ENCODE data around the gene SLC6A19. TPM values are rescaled to one million over a fixed set of nuclear protein-coding genes. Genes with fewer than 3 reads are reported as not detected.

The SLC6A19 gene
- total RNA-seq, 1 experiment from 2014 or later, result 0.29 TPM

DNA sequence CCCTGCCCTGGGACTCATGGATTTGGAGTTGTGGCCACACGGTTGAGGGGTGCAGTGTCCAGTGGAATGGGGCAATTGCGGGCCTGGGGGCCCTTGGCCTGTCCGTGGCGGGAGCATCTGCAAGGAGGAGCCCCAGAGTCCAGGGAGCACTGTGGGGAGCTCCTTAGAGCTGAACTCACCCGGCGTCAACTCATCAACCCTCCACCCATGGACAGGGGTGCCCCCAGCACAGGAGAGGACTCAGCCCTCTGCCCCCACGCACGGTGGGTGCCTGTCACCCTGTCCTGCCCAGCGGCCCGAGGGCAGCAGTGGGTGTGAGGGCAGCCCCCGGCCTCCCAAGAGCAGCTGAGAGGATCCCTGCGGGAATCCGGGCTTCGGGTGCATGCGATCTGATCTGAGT, 23.2 kb downstream of the SLC6A19 start:
- Histone ChIP-seq H3K9me3 (no peaks in the 10 kb centered on the region), H3K36me3 (ENCODE audit: control insufficient read depth, insufficient read depth, low read length) (no peaks in the 10 kb centered on the region), H3K4me3 (ENCODE audit: low read depth, low read length) (no peak overlapping the region), H3K27me3 (replicated peaks; ENCODE audit: control insufficient read depth, insufficient read depth, low read length) (no peaks in the 10 kb centered on the region; the same call in 1 of the 2 replicates), H3K4me1 (no peaks in the 10 kb centered on the region)
- Mint-ChIP-seq H3K27ac (ENCODE audit: unreplicated experiment) (no peak overlapping the region), H3K9me3 (ENCODE audit: unreplicated experiment) (no peaks in the 10 kb centered on the region), H3K36me3 (ENCODE audit: insufficient read depth, unreplicated experiment) (peaks cover 4% of the 10 kb centered on the region), H3K4me1 (ENCODE audit: low read depth, unreplicated experiment) (no peaks in the 10 kb centered on the region), H3K4me3 (ENCODE audit: unreplicated experiment) (no peak overlapping the region), H3K27me3 (ENCODE audit: insufficient read depth, unreplicated experiment) (peaks cover 7% of the 10 kb centered on the region)
- ChIA-PET CTCF (no interaction called here), POLR2A (interaction anchor here (0.5 kb wide), 1 partner anchor 382 kb away, joined by 7 read pairs; no protein-coding TSS in a partner anchor)
- no peak for DNase-seq
- TF ChIP-seq CTCF (IDR thresholded peaks at IDR 0.05; ENCODE audit: insufficient read depth in 1 of 2, low read depth in 1 of 2, low read length in 1 of 2, severe bottlenecking in 1 of 2, unreplicated experiment in 1 of 2), result no peak
- intact Hi-C loops (cut with micrococcal nuclease; ENCODE audit: unreplicated experiment), result no loop called here
- no TSS peak for BruUV-seq (replicated peaks)

DNA sequence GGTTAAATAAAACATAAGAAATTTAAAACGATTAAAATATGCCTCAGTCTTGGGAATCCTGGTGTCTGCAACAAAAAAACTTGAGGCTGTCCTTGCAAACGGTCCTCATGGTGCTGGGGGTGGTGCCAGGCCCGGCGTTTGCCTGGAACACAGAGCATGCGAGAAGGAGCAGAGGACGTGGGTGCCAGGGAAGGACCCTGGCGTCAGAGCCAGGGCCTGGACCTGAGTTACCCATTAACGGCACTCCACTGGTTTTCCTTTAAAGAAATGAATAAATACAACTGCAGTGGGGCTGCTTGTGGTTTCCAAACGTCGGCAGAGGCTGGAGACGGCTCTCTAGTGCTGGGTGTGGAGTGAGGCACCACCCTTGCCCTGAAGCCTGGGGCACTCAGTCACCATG, 23.7 kb downstream of the SLC6A19 start, which contains the start of gene SLC6A18:
Gene SLC6A18, plus strand, starts transcription at position 301 of the 400 bp plus-strand sequence. Its CDS starts 97 bp downstream, at position 398.
- no peak for DNase-seq
- Mint-ChIP-seq H3K4me1 (ENCODE audit: low read depth, unreplicated experiment) (no peaks in the 10 kb centered on the region), H3K27ac (ENCODE audit: unreplicated experiment) (no peak within 1 kb of the TSS), H3K9me3 (ENCODE audit: unreplicated experiment) (no peaks in the 10 kb centered on the region), H3K4me3 (ENCODE audit: unreplicated experiment) (no peak within 1 kb of the TSS), H3K36me3 (ENCODE audit: insufficient read depth, unreplicated experiment) (peaks cover 4% of the 10 kb centered on the region), H3K27me3 (ENCODE audit: insufficient read depth, unreplicated experiment) (peaks cover 7% of the 10 kb centered on the region)
- Histone ChIP-seq H3K36me3 (ENCODE audit: control insufficient read depth, insufficient read depth, low read length) (no peaks in the 10 kb centered on the region), H3K4me1 (no peaks in the 10 kb centered on the region), H3K27me3 (replicated peaks; ENCODE audit: control insufficient read depth, insufficient read depth, low read length) (no peaks in the 10 kb centered on the region; the same call in 1 of the 2 replicates), H3K4me3 (ENCODE audit: low read depth, low read length) (no peak within 1 kb of the TSS), H3K9me3 (no peaks in the 10 kb centered on the region)
- BruUV-seq (replicated peaks), result no TSS peak
- ChIA-PET CTCF (interaction anchor here (0.6 kb wide), 1 partner anchor 379 kb away, joined by 4 read pairs; no protein-coding TSS in a partner anchor), POLR2A (no interaction called here)
- TF ChIP-seq CTCF (IDR thresholded peaks at IDR 0.05; ENCODE audit: insufficient read depth in 1 of 2, low read depth in 1 of 2, low read length in 1 of 2, severe bottlenecking in 1 of 2, unreplicated experiment in 1 of 2), result no peak
- intact Hi-C loops (cut with micrococcal nuclease; ENCODE audit: unreplicated experiment), result no loop called here

DNA sequence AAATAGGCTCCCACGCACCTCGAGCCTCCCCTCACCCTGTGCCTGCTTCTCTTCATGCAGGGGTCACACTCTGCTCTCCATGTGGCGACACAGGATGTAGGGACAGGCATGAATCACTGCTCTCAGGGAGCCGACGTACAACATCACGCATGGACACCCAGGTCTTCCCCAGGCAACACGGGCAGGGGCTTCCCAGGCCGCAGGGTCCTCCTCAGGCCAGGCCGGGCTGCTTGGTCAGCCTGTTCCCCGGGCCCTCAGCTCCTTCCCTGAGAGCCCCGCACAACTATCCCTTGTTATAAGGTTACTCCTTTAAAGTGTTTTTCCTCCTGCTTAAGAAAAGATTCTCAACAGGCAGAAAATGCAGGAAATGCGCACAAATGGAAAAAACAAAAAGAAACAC, 24.8 kb downstream of the SLC6A19 start:
- Mint-ChIP-seq H3K27me3 (ENCODE audit: insufficient read depth, unreplicated experiment) (peaks cover 7% of the 10 kb centered on the region), H3K9me3 (ENCODE audit: unreplicated experiment) (no peaks in the 10 kb centered on the region), H3K4me3 (ENCODE audit: unreplicated experiment) (no peak overlapping the region), H3K27ac (ENCODE audit: unreplicated experiment) (no peak overlapping the region), H3K4me1 (ENCODE audit: low read depth, unreplicated experiment) (no peaks in the 10 kb centered on the region), H3K36me3 (ENCODE audit: insufficient read depth, unreplicated experiment) (peaks cover 4% of the 10 kb centered on the region)
- H3K36me3 ChIP-seq (ENCODE audit: control insufficient read depth, insufficient read depth, low read length), result no peaks in the 10 kb centered on the region
- DNase-seq, result no peak
- ChIA-PET POLR2A (no interaction called here), CTCF (no interaction called here)
- intact Hi-C loops (cut with micrococcal nuclease; ENCODE audit: unreplicated experiment), result no loop called here
- no peak overlapping the region for H3K4me3 ChIP-seq (ENCODE audit: low read depth, low read length)
- BruUV-seq (replicated peaks), result no TSS peak
- H3K4me1 ChIP-seq, result no peaks in the 10 kb centered on the region
- no peaks in the 10 kb centered on the region for H3K9me3 ChIP-seq
- no peaks in the 10 kb centered on the region; the same call in 1 of the 2 replicates for H3K27me3 ChIP-seq (replicated peaks; ENCODE audit: control insufficient read depth, insufficient read depth, low read length)
- no peak for TF ChIP-seq CTCF (IDR thresholded peaks at IDR 0.05; ENCODE audit: insufficient read depth in 1 of 2, low read depth in 1 of 2, low read length in 1 of 2, severe bottlenecking in 1 of 2, unreplicated experiment in 1 of 2)

All from Caco-2 (cell line).